WTC11 (cell line): ENCODE results near the gene IQCE. TPM values are rescaled to one million over a fixed set of nuclear protein-coding genes. Genes with fewer than 3 reads are reported as not detected.

Experiments
- ATAC-seq: fragments of 200-7000 bp; cut with Tn5 transposase; 2 replicates; pipeline ENCODE4 v1.10.0; 2021; ENCODE audit warnings: mild to moderate bottlenecking, moderate library complexity
- CTCF ChIA-PET: fragments of 300-600 bp; sonication (Branson Sonifier 250); formaldehyde crosslinking; loops from one replicate; lab custom pipeline; 2021; ENCODE audit warnings: antibody characterized with exemption; lab: Charles Lee
- POLR2A ChIA-PET: fragments of 350-600 bp; sonication (Branson Sonifier 250); formaldehyde crosslinking; loops from one replicate; lab custom pipeline; 2021; ENCODE audit warnings: antibody characterized with exemption; lab: Charles Lee
- DNase-seq: peaks from one replicate; pipeline ENCODE4 v3.0.0; 2021; ENCODE audit warnings: low spot score
- H3K27ac Mint-ChIP-seq: 2 replicates; pipeline ENCODE4 v1.8.0; 2021; ENCODE audit warnings: mixed read lengths
- H3K27me3 Mint-ChIP-seq: 2 replicates; pipeline ENCODE4 v1.8.0; 2021; ENCODE audit warnings: low read depth, mild to moderate bottlenecking, moderate library complexity, mixed read lengths
- H3K36me3 Mint-ChIP-seq: 2 replicates; pipeline ENCODE4 v1.8.0; 2021; ENCODE audit warnings: mixed read lengths
- H3K4me1 Mint-ChIP-seq: 2 replicates; pipeline ENCODE4 v1.8.0; 2022; ENCODE audit warnings: mixed read lengths
- H3K4me3 Mint-ChIP-seq: 2 replicates; pipeline ENCODE4 v1.8.0; 2021; ENCODE audit warnings: mild to moderate bottlenecking, moderate library complexity, mixed read lengths
- H3K9me3 Mint-ChIP-seq: 2 replicates; pipeline ENCODE4 v1.8.0; 2021; ENCODE audit warnings: mixed read lengths
- ESRRA ChIP-seq: sonication (generic); formaldehyde crosslinking; IDR thresholded peaks from 2 replicates; pipeline ENCODE4 v1.8.1; 2022; ENCODE audit warnings: mild to moderate bottlenecking, missing genetic modification reagents, borderline replicate concordance
- FOXK1 ChIP-seq: sonication (generic); formaldehyde crosslinking; IDR thresholded peaks from 2 replicates; pipeline ENCODE4 v1.8.0; 2022; ENCODE audit warnings: mild to moderate bottlenecking, moderate library complexity, missing genetic modification reagents
- GABPB1 ChIP-seq: sonication (generic); formaldehyde crosslinking; IDR thresholded peaks from 2 replicates; pipeline ENCODE4 v1.8.1; 2023; ENCODE audit warnings: mild to moderate bottlenecking, missing genetic modification reagents
- NR2C2 ChIP-seq: sonication (generic); formaldehyde crosslinking; IDR thresholded peaks from 2 replicates; pipeline ENCODE4 v1.8.0; 2022; ENCODE audit warnings: mild to moderate bottlenecking, missing genetic modification reagents
- total RNA-seq: library from RNA; stranded (reverse); gene quantifications from 3 replicates; pipeline ENCODE4 v1.2.3, GENCODE V29; 2021
- TF ChIP-seq, protein P1 (sequence below): sonication (generic); formaldehyde crosslinking; IDR thresholded peaks from 2 replicates; pipeline ENCODE4 v1.8.0; 2023; ENCODE audit warnings: missing genetic modification reagents, mild to moderate bottlenecking, borderline replicate concordance
- TF ChIP-seq, protein P2 (sequence below): sonication (generic); formaldehyde crosslinking; IDR thresholded peaks from 2 replicates; pipeline ENCODE4 v1.8.1; 2023; ENCODE audit warnings: mild to moderate bottlenecking, missing genetic modification reagents, moderate library complexity
- TF ChIP-seq, protein P3 (sequence below): fragments of 250-450 bp; sonication (Bioruptor Pico); IDR thresholded peaks from 2 replicates; pipeline ENCODE4 v1.8.0; 2021; ENCODE audit warnings: mild to moderate bottlenecking
- TF ChIP-seq, protein P4 (sequence below): sonication (generic); formaldehyde crosslinking; IDR thresholded peaks from 2 replicates; pipeline ENCODE4 v1.8.1; 2023; ENCODE audit warnings: mild to moderate bottlenecking, missing genetic modification reagents, moderate library complexity
- TF ChIP-seq, protein P5 (sequence below): sonication (generic); formaldehyde crosslinking; IDR thresholded peaks from 2 replicates; pipeline ENCODE4 v1.8.0; 2022; ENCODE audit warnings: mild to moderate bottlenecking, missing genetic modification reagents

IQCE gene
- total RNA-seq, 1 experiment from 2014 or later, result 4.4 TPM

DNA sequence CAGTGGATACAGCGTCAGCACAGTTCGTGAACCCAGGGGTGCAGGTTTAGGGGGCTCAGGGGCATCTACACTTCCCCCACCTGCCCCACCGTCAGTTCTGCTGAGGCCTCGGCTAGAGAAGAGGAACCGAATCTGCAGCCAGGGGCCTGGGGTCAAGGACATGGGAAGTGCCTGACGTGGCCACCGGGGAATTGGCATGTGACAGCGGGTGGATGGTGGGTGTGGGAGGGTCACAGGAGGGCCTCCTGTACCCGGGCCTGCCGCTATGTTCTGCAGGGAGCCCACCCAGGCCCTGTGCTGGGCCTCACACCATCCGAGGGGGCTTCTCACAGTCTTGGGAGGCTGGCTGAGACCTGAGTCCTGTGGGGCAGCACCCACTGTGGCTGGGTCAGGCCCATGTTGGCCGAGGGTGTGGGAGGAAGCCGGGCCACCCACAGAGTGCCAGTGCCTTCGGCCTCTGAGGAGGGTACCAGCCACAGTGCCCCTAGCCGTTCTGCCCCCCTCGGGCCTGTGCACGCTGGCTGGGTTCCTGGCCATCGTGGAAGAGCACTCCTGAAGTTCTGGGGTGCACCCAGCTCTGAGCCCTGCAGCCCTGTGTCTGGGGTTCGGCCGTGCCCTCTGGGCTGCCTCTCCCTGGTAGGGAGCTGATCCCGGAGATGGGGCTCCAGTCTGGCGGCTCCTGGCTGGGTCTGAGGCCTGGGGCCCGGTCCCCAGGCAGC is 78.9 kb downstream of the IQCE start (continued):
- TF ChIP-seq, protein P1, sequence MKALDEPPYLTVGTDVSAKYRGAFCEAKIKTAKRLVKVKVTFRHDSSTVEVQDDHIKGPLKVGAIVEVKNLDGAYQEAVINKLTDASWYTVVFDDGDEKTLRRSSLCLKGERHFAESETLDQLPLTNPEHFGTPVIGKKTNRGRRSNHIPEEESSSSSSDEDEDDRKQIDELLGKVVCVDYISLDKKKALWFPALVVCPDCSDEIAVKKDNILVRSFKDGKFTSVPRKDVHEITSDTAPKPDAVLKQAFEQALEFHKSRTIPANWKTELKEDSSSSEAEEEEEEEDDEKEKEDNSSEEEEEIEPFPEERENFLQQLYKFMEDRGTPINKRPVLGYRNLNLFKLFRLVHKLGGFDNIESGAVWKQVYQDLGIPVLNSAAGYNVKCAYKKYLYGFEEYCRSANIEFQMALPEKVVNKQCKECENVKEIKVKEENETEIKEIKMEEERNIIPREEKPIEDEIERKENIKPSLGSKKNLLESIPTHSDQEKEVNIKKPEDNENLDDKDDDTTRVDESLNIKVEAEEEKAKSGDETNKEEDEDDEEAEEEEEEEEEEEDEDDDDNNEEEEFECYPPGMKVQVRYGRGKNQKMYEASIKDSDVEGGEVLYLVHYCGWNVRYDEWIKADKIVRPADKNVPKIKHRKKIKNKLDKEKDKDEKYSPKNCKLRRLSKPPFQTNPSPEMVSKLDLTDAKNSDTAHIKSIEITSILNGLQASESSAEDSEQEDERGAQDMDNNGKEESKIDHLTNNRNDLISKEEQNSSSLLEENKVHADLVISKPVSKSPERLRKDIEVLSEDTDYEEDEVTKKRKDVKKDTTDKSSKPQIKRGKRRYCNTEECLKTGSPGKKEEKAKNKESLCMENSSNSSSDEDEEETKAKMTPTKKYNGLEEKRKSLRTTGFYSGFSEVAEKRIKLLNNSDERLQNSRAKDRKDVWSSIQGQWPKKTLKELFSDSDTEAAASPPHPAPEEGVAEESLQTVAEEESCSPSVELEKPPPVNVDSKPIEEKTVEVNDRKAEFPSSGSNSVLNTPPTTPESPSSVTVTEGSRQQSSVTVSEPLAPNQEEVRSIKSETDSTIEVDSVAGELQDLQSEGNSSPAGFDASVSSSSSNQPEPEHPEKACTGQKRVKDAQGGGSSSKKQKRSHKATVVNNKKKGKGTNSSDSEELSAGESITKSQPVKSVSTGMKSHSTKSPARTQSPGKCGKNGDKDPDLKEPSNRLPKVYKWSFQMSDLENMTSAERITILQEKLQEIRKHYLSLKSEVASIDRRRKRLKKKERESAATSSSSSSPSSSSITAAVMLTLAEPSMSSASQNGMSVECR (CRISPR knock-in tag), result no peak
- TF ChIP-seq, protein P2, sequence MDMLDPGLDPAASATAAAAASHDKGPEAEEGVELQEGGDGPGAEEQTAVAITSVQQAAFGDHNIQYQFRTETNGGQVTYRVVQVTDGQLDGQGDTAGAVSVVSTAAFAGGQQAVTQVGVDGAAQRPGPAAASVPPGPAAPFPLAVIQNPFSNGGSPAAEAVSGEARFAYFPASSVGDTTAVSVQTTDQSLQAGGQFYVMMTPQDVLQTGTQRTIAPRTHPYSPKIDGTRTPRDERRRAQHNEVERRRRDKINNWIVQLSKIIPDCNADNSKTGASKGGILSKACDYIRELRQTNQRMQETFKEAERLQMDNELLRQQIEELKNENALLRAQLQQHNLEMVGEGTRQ (CRISPR knock-in tag), result no peak

DNA sequence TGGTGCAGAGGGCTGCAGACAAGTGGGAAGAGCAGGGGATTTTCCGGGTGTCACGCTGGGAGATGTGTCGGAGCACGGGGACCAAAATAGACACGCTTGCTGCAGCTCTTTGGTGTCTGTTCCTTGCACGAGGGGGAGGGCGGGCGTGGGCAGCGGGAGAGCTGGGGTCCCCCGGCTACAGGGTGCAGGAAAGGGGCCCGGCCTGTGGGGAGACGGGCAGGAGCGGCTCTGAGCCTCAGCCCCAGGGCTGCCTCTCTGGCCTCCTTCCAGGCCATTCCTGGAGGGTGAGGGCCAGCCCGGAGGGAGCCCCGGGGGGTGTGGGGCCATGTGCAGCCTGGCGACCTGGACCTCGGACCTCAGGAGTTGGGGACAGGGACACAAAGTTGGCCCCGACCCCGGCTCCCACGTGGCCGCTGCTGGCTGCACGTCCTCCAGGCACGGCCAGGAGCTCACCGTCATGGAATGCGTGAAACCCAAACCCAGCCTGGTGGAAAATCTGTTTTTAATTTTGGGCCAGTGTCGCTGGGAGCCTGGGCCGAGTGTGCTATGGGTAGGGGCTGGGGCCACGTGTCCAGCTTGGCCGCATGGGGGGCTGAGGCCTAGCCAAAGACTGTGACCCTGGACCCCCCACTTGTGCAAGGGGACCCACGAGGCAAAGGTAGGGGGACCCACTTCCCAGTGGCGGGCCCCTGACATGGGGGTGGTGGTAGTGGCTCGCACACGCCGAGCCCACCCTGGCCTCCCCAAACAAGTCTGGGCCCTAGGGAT is 79.6 kb downstream of the IQCE start:
- no peaks in the 10 kb centered on the region for H3K36me3 Mint-ChIP-seq
- POLR2A ChIA-PET, result no interaction called here

DNA sequence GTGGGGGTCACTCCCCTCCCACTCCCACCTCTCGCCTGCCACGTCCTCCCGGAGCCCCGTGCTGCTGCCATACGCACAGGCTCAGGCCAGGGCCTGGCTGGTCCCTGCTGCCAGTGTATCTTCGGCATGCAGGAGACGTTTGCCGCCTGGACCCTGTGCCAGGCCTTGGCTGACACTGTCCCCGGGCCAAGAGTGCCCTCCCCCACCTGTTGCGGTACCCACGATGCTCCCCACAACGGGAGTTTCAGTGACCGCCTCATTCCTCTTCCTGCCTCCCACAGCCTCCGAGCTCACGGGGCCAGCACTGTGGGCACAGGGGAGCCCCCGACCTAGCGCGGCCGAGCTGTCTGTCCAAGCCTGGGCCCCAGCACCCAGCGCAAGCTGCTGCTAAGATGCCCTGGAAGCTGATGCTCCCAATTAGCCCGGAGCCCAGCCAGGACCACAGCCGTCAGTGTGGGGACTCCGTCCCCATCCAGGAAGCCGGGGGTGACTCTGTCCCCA is 80.5 kb downstream of the IQCE start:
- no peaks in the 10 kb centered on the region for H3K27me3 Mint-ChIP-seq
- TF ChIP-seq NR2C2 (CRISPR knock-in tag), result no peak
- TF ChIP-seq FOXK1 (CRISPR knock-in tag), result no peak
- TF ChIP-seq, protein P3, sequence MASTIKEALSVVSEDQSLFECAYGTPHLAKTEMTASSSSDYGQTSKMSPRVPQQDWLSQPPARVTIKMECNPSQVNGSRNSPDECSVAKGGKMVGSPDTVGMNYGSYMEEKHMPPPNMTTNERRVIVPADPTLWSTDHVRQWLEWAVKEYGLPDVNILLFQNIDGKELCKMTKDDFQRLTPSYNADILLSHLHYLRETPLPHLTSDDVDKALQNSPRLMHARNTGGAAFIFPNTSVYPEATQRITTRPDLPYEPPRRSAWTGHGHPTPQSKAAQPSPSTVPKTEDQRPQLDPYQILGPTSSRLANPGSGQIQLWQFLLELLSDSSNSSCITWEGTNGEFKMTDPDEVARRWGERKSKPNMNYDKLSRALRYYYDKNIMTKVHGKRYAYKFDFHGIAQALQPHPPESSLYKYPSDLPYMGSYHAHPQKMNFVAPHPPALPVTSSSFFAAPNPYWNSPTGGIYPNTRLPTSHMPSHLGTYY, result no peak
- TF ChIP-seq ESRRA, result no peak
- TF ChIP-seq, protein P4, sequence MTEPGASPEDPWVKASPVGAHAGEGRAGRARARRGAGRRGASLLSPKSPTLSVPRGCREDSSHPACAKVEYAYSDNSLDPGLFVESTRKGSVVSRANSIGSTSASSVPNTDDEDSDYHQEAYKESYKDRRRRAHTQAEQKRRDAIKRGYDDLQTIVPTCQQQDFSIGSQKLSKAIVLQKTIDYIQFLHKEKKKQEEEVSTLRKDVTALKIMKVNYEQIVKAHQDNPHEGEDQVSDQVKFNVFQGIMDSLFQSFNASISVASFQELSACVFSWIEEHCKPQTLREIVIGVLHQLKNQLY (CRISPR knock-in tag), result no peak
- no peak for ATAC-seq
- H3K27ac Mint-ChIP-seq, result peak overlapping the region; percentile 68; the same call in 1 of the 2 replicates
- ChIA-PET POLR2A (no interaction called here), CTCF (interaction anchor here (1.0 to 1.5 kb wide), 5 partner anchors 27 to 139 kb away, joined by 3 to 4 read pairs (median 3); partner anchors contain the start of gene BRAT1)
- DNase-seq, result no peak
- peaks cover 26% of the 10 kb centered on the region for H3K4me1 Mint-ChIP-seq
- H3K36me3 Mint-ChIP-seq, result no peaks in the 10 kb centered on the region
- no peak overlapping the region for H3K4me3 Mint-ChIP-seq
- no peaks in the 10 kb centered on the region for H3K9me3 Mint-ChIP-seq

More for the DNA sequence above, 79.6 kb downstream of the IQCE start:
- ATAC-seq (no peak), DNase-seq (no peak)
- peak; percentile 51; the same call in 1 of the 2 replicates for TF ChIP-seq GABPB1 (CRISPR knock-in tag)
- TF ChIP-seq, protein P5, sequence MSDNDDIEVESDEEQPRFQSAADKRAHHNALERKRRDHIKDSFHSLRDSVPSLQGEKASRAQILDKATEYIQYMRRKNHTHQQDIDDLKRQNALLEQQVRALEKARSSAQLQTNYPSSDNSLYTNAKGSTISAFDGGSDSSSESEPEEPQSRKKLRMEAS (CRISPR knock-in tag), result no peak
- CTCF ChIA-PET, result interaction anchor here (1.0 to 1.5 kb wide), 4 partner anchors 16 to 33 kb away, joined by 3 to 4 read pairs (median 4); no protein-coding TSS in a partner anchor
- H3K9me3 Mint-ChIP-seq, result no peaks in the 10 kb centered on the region
- H3K27ac Mint-ChIP-seq, result no peak overlapping the region; the same call in 1 of the 2 replicates
- H3K4me1 Mint-ChIP-seq, result peaks cover 25% of the 10 kb centered on the region
- no peak overlapping the region for H3K4me3 Mint-ChIP-seq
- no peaks in the 10 kb centered on the region for H3K27me3 Mint-ChIP-seq
